HG02981 (cell line): ENCODE measurements around the gene MACROD2.

Source experiments
- ATAC-seq: cut with Tn5 transposase; IDR thresholded peaks from one replicate; pipeline ENCODE4 v1.9.1; 2021; ENCODE audit warnings: mild to moderate bottlenecking, moderate library complexity; ENCODE audit not compliant: unreplicated experiment

Gene MACROD2

GRCh38 chr20:15716256-15716655, 1720.9 kb downstream of the MACROD2 start:
- no peak for ATAC-seq

- ATAC-seq: no peak
Measured at GRCh38 chr20:15726416-15726815, 1731.1 kb downstream of the MACROD2 start.

GRCh38 chr20:15734052-15734451, 1738.7 kb downstream of the MACROD2 start:
- no peak for ATAC-seq

GRCh38 chr20:15739035-15739434, 1743.7 kb downstream of the MACROD2 start:
- no peak for ATAC-seq

- no peak for ATAC-seq
Measured at GRCh38 chr20:15740046-15740775, 1744.9 kb downstream of the MACROD2 start.

GRCh38 chr20:15742087-15742486, 1746.8 kb downstream of the MACROD2 start:
- no peak for ATAC-seq

GRCh38 chr20:15742627-15743026, 1747.3 kb downstream of the MACROD2 start:
- ATAC-seq: no peak

GRCh38 chr20:15756002-15756753, 1760.9 kb downstream of the MACROD2 start:
- no peak for ATAC-seq

- no peak for ATAC-seq
Measured at GRCh38 chr20:15756754-15757115, 1761.4 kb downstream of the MACROD2 start.

GRCh38 chr20:15759594-15759993, 1764.3 kb downstream of the MACROD2 start:
- no peak for ATAC-seq

GRCh38 chr20:15760001-15760621, 1764.8 kb downstream of the MACROD2 start:
- ATAC-seq: no peak

- ATAC-seq: no peak
Measured at GRCh38 chr20:15763366-15763765, 1768.0 kb downstream of the MACROD2 start.

- ATAC-seq: no peak
Measured at GRCh38 chr20:15767586-15767985, 1772.3 kb downstream of the MACROD2 start.

GRCh38 chr20:15767999-15768741, 1772.9 kb downstream of the MACROD2 start:
- no peak for ATAC-seq

GRCh38 chr20:15772826-15773225, 1777.5 kb downstream of the MACROD2 start:
- no peak for ATAC-seq

GRCh38 chr20:15774926-15775325, 1779.6 kb downstream of the MACROD2 start:
- ATAC-seq: no peak

- ATAC-seq: no peak
Measured at GRCh38 chr20:15776770-15777466, 1781.6 kb downstream of the MACROD2 start.

GRCh38 chr20:15784020-15784419, 1788.7 kb downstream of the MACROD2 start:
- no peak for ATAC-seq

GRCh38 chr20:15789079-15789478, 1793.8 kb downstream of the MACROD2 start:
- no peak for ATAC-seq

- no peak for ATAC-seq
Measured at GRCh38 chr20:15792855-15793254, 1797.5 kb downstream of the MACROD2 start.

GRCh38 chr20:15794409-15794808, 1799.1 kb downstream of the MACROD2 start:
- no peak for ATAC-seq
